ENCODE measurements around the gene ACP1.

Gene ACP1

GRCh38 chr2:280650-281110, 15.9 kb downstream of the ACP1 start:
- DNase-seq (ENCODE audit: low read depth): no peak

- DNase-seq (ENCODE audit: low read depth): no peak
Measured at GRCh38 chr2:281381-281780, 16.6 kb downstream of the ACP1 start.

- no peak for DNase-seq (ENCODE audit: low read depth)
Measured at GRCh38 chr2:282371-283263, 17.9 kb downstream of the ACP1 start.

- no peak for DNase-seq (ENCODE audit: low read depth)
Measured at GRCh38 chr2:283996-284794, 19.4 kb downstream of the ACP1 start.

GRCh38 chr2:284896-285492, 20.2 kb downstream of the ACP1 start:
- no peak for DNase-seq (ENCODE audit: low read depth)

GRCh38 chr2:285531-285930, 20.8 kb downstream of the ACP1 start:
- no peak for DNase-seq (ENCODE audit: low read depth)

GRCh38 chr2:286035-286434, 21.3 kb downstream of the ACP1 start:
- DNase-seq (ENCODE audit: low read depth): no peak

GRCh38 chr2:286774-287392, 22.1 kb downstream of the ACP1 start:
- DNase-seq (ENCODE audit: low read depth): no peak

- no peak for DNase-seq (ENCODE audit: low read depth)
Measured at GRCh38 chr2:287471-287885, 22.7 kb downstream of the ACP1 start.

GRCh38 chr2:287911-288757, 23.4 kb downstream of the ACP1 start, which contains the start of gene ALKAL2:
Gene ALKAL2 (minus strand): TSS chr2:288091. CDS start chr2:287835, 256 bp downstream.
- DNase-seq (ENCODE audit: low read depth): no peak

GRCh38 chr2:288758-289361, 24.1 kb downstream of the ACP1 start:
- no peak for DNase-seq (ENCODE audit: low read depth)

- no peak for DNase-seq (ENCODE audit: low read depth)
Measured at GRCh38 chr2:289362-290089, 24.8 kb downstream of the ACP1 start.

GRCh38 chr2:290090-290722, 25.5 kb downstream of the ACP1 start:
- DNase-seq (ENCODE audit: low read depth): peak; percentile 37

GRCh38 chr2:295090-295489, 30.3 kb downstream of the ACP1 start:
- DNase-seq (ENCODE audit: low read depth): no peak

GRCh38 chr2:296354-296753, 31.6 kb downstream of the ACP1 start:
- DNase-seq (ENCODE audit: low read depth): no peak

- DNase-seq (ENCODE audit: low read depth): no peak
Measured at GRCh38 chr2:305366-305765, 40.6 kb downstream of the ACP1 start.

GRCh38 chr2:309148-309953, 44.6 kb downstream of the ACP1 start:
- DNase-seq (ENCODE audit: low read depth): no peak

GRCh38 chr2:309954-310510, 45.3 kb downstream of the ACP1 start:
- no peak for DNase-seq (ENCODE audit: low read depth)
